Mucosa of descending colon (tissue), 3 donors: Measurements from ENCODE around the gene CCDC190. TPM values are rescaled to one million over a fixed set of nuclear protein-coding genes. Genes with fewer than 3 reads are reported as not detected.

ENCODE experiments used
- ATAC-seq: fragments of 200-7000 bp; cut with Tn5 transposase; one replicate; pipeline ENCODE4 v1.9.1; 2020; ENCODE audit warnings: mild to moderate bottlenecking, moderate library complexity
- DNase-seq, 3 donors: peaks; one replicate each; pipeline ENCODE4 v3.0.0-alpha.2; 2020
- H3K36me3 ChIP-seq: fragments of 200-600 bp; one replicate; pipeline ENCODE4 v1.8.0; 2021; ENCODE audit warnings: low read depth, mild to moderate bottlenecking
- H3K4me1 ChIP-seq: fragments of 200-600 bp; one replicate; pipeline ENCODE4 v1.8.0; 2021; ENCODE audit warnings: low read depth, mild to moderate bottlenecking
- H3K4me3 ChIP-seq: fragments of 200-600 bp; one replicate; pipeline ENCODE4 v1.8.0; 2021; ENCODE audit warnings: mild to moderate bottlenecking
- H3K9me3 ChIP-seq: fragments of 200-600 bp; one replicate; pipeline ENCODE4 v1.8.0; 2021; ENCODE audit warnings: mild to moderate bottlenecking
- intact Hi-C, 2 donors: fragments of 100-400 bp; cut with DNase I in 1 of 2; cut with micrococcal nuclease in 1 of 2; formaldehyde crosslinking; loops; one replicate each; pipeline versions ENCODE4 v1.11.0 to v1.11.1; 2022; cut with DNase I, micrococcal nuclease
- total RNA-seq, 3 donors: library from RNA; stranded (reverse); fragmentation: NEBNext Ultra II Directional in 2 of 3; extraction: Animal tissue kit (Norgen Biotek cat#: 25700) in 2 of 3; gene quantifications; one replicate each; pipeline versions ENCODE4 v1.2.1 to v1.2.4, GENCODE V29; 2021 to 2023
- TF ChIP-seq, protein P1 (sequence below): fragments of 200-600 bp; IDR thresholded peaks from one replicate; pipeline ENCODE4 v1.8.0; 2022; ENCODE audit warnings: antibody characterized with exemption, mild to moderate bottlenecking
- donor health status: DM: no; HTN: no; CAD: no; lungs with moderate emphysema.
- donor health status: DM: no; HTN: no; CAD: no.
- donor health status: DM: no; HTN: yes; CAD: no.

CCDC190 gene
- total RNA-seq, 3 donors from 2014 or later: not detected

GRCh38 chr1:162846256-162847212, 14.4 kb downstream of the CCDC190 start:
- DNase-seq (no peak), ATAC-seq (no peak)
- Histone ChIP-seq H3K9me3 (no peaks in the 10 kb centered on the region), H3K36me3 (no peaks in the 10 kb centered on the region), H3K4me3 (no peak overlapping the region), H3K4me1 (no peaks in the 10 kb centered on the region)
- TF ChIP-seq, protein P1, sequence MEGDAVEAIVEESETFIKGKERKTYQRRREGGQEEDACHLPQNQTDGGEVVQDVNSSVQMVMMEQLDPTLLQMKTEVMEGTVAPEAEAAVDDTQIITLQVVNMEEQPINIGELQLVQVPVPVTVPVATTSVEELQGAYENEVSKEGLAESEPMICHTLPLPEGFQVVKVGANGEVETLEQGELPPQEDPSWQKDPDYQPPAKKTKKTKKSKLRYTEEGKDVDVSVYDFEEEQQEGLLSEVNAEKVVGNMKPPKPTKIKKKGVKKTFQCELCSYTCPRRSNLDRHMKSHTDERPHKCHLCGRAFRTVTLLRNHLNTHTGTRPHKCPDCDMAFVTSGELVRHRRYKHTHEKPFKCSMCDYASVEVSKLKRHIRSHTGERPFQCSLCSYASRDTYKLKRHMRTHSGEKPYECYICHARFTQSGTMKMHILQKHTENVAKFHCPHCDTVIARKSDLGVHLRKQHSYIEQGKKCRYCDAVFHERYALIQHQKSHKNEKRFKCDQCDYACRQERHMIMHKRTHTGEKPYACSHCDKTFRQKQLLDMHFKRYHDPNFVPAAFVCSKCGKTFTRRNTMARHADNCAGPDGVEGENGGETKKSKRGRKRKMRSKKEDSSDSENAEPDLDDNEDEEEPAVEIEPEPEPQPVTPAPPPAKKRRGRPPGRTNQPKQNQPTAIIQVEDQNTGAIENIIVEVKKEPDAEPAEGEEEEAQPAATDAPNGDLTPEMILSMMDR: no peak
- intact Hi-C loops: no loop called here

GRCh38 chr1:162844153-162844552, 16.8 kb downstream of the CCDC190 start:
- ATAC-seq: no peak
- H3K36me3 ChIP-seq: no peaks in the 10 kb centered on the region
- intact Hi-C loops: no loop called here

DNA sequence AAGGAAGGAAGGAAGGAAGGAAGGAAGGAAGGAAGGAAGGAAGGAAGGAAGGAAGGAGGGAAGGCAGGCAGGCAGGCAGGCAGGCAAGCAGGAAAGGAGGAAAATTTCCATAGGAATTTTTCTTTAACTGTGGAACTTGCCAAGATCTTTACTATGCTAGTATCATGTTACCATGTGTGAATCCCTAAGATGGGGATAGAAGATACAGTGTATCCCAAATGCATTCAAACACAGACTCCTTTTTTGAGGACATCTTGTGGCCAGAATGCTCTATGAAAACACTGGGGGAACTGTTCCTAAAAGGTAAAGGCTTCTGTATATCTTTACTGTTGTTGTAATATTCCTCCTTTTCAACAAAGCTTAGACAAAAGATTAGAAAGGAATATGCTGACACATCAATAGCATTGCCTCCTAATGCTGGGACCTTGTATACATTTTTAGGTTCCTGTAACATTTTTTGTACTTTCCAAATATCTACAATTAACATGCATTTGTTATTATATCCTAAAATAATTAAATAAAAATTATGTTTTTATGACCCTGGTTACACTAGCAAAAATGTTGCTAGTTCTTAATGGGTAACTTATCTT, 20.6 kb downstream of the CCDC190 start:
- Histone ChIP-seq H3K9me3 (peaks cover 13% of the 10 kb centered on the region), H3K36me3 (no peaks in the 10 kb centered on the region), H3K4me3 (no peak overlapping the region), H3K4me1 (no peaks in the 10 kb centered on the region)
- ATAC-seq (no peak), DNase-seq (no peak)
- intact Hi-C loops: no loop called here
- TF ChIP-seq, protein P1: no peak

More at GRCh38 chr1:162844153-162844552, 16.8 kb downstream of the CCDC190 start:
- H3K4me1 ChIP-seq: no peaks in the 10 kb centered on the region
- DNase-seq: no peak
- TF ChIP-seq, protein P1: no peak
- H3K4me3 ChIP-seq: no peak overlapping the region
- peaks cover 4% of the 10 kb centered on the region for H3K9me3 ChIP-seq

- no peak for DNase-seq
- H3K4me3 ChIP-seq: no peak overlapping the region
- H3K36me3 ChIP-seq: no peaks in the 10 kb centered on the region
- H3K9me3 ChIP-seq: peaks cover 13% of the 10 kb centered on the region
- no peaks in the 10 kb centered on the region for H3K4me1 ChIP-seq
- intact Hi-C loops: no loop called here
- TF ChIP-seq, protein P1: no peak
- no peak for ATAC-seq
Observed at GRCh38 chr1:162838863-162839262, 22.1 kb downstream of the CCDC190 start.

GRCh38 chr1:162835157-162835899, 25.6 kb downstream of the CCDC190 start:
- Histone ChIP-seq H3K4me3 (no peak overlapping the region), H3K4me1 (no peaks in the 10 kb centered on the region), H3K36me3 (no peaks in the 10 kb centered on the region), H3K9me3 (peaks cover 13% of the 10 kb centered on the region)
- intact Hi-C loops: no loop called here
- ATAC-seq (no peak), DNase-seq (no peak)
- TF ChIP-seq, protein P1: no peak
